HepG2 (cell line): ENCODE data around the gene TMEM125. TPM values are rescaled to one million over a fixed set of nuclear protein-coding genes. Genes with fewer than 3 reads are reported as not detected.

Experiments used
- ATAC-seq: fragments of 200-7000 bp; cut with Tn5 transposase; 3 replicates; pipeline ENCODE4 v1.9.1; 2020; ENCODE audit warnings: mild to moderate bottlenecking, moderate library complexity
- BruUV-seq: library from RNA; stranded (reverse); fragments of 400-500 nt; replicated peaks from 2 replicates; lab custom pipeline; 2021; lab: Mats Ljungman, UMichigan
- CTCF ChIA-PET: fragments of 300-600 bp; formaldehyde crosslinking; extraction: SDS; loops from one replicate; lab custom pipeline; 2021; ENCODE audit warnings: low total read pairs, inconsistent platforms, low intra/inter-chr PET ratio; lab: Yijun Ruan, JAX
- POLR2A ChIA-PET: fragments of 350-600 bp; sonication (Branson Sonifier 250); formaldehyde crosslinking; loops from one replicate; lab custom pipeline; 2020; ENCODE audit warnings: antibody characterized with exemption, inconsistent platforms; lab: Yijun Ruan, JAX
- DNase-seq: peaks from one replicate; pipeline ENCODE4 v3.0.0-alpha.2; 2015; ENCODE audit warnings: low spot score
- FAIRE-seq: peaks from 3 replicates; lab custom pipeline; 2011; peaks lifted over from hg19 to GRCh38; lab: Jason Lieb, UNC
- H2AFZ ChIP-seq: one replicate; pipeline ENCODE4 v1.6.1; 2011; ENCODE audit warnings: low read length, inconsistent platforms
- H3K27ac ChIP-seq: fragments of 300-600 bp; 3 replicates; pipeline ENCODE4 v1.8.0; 2011; ENCODE audit warnings: mixed run types, mild to moderate bottlenecking, mixed read lengths, low read length, inconsistent platforms; ENCODE audit not compliant: insufficient read depth; ENCODE audit errors: extremely low read length
- H3K27me3 ChIP-seq, 2 experiments: fragments of 200-600 bp in 1 of 2; 2 replicates in 1 of 2; 3 replicates in 1 of 2; pipeline versions ENCODE4 v1.6.0 to v1.8.0; 2011; ENCODE audit warnings: low read length in 2 of 2, mild to moderate bottlenecking in 2 of 2, moderate library complexity in 2 of 2, inconsistent platforms in 1 of 2; ENCODE audit not compliant: insufficient read depth in 2 of 2, control insufficient read depth in 1 of 2
- H3K36me3 ChIP-seq, 2 experiments: fragments of 200-600 bp in 1 of 2; replicated peaks in 1 of 2; 2 replicates in 1 of 2; 3 replicates in 1 of 2; pipeline versions ENCODE4 v1.5.1 to v1.8.0; 2011; ENCODE audit warnings: low read length in 2 of 2, inconsistent platforms in 1 of 2; ENCODE audit not compliant: insufficient read depth in 2 of 2, control insufficient read depth in 1 of 2
- H3K4me1 ChIP-seq: 2 replicates; pipeline ENCODE4 v1.5.1; 2012; ENCODE audit warnings: low read length, inconsistent platforms; ENCODE audit not compliant: insufficient read depth
- H3K4me2 ChIP-seq: 2 replicates; pipeline ENCODE4 v1.6.0; 2011; ENCODE audit warnings: low read depth, low read length, inconsistent platforms
- H3K4me3 ChIP-seq, 3 experiments: fragments of 200-600 bp in 1 of 3; sonication (generic), shearing (Covaris generic) in 1 of 3; replicated peaks in 1 of 3; 2 replicates each; pipeline ENCODE4 v1.5.1; 2011 to 2016; ENCODE audit warnings: low read length in 3 of 3, inconsistent platforms in 2 of 3, low read depth in 2 of 3, mild to moderate bottlenecking in 2 of 3, control low read depth in 1 of 3, mixed read lengths in 1 of 3; ENCODE audit not compliant: insufficient read depth in 1 of 3
- H3K79me2 ChIP-seq: one replicate; pipeline ENCODE4 v1.6.1; 2011; ENCODE audit warnings: low read length, inconsistent platforms; ENCODE audit not compliant: insufficient read depth
- H3K9ac ChIP-seq: 2 replicates; pipeline ENCODE4 v1.6.0; 2011; ENCODE audit warnings: mild to moderate bottlenecking, low read depth, low read length, inconsistent platforms; ENCODE audit not compliant: insufficient read depth
- H3K9me3 ChIP-seq: 2 replicates; pipeline ENCODE4 v1.5.1; 2012; ENCODE audit warnings: mild to moderate bottlenecking, low read length
- H4K20me1 ChIP-seq: 2 replicates; pipeline ENCODE4 v1.6.0; 2011; ENCODE audit warnings: inconsistent platforms, mild to moderate bottlenecking, low read length, moderate library complexity; ENCODE audit not compliant: insufficient read depth
- GPN1 ChIP-seq: sonication (generic); formaldehyde crosslinking; IDR thresholded peaks from 2 replicates; pipeline ENCODE4 v1.5.1; 2020; ENCODE audit warnings: missing genetic modification reagents, borderline replicate concordance
- JUN ChIP-seq: sonication (generic); formaldehyde crosslinking; IDR thresholded peaks from 2 replicates; pipeline ENCODE4 v1.4.0; 2020; ENCODE audit warnings: mild to moderate bottlenecking, missing genetic modification reagents
- RBM22 ChIP-seq: fragments of 200-400 bp; formaldehyde crosslinking; optimal IDR thresholded peaks from 2 replicates; pipeline ENCODE3; 2017; ENCODE audit warnings: mild to moderate bottlenecking, low read length, moderate library complexity
- SPEN ChIP-seq: sonication (generic); formaldehyde crosslinking; IDR thresholded peaks from 2 replicates; pipeline ENCODE4 v1.5.1; 2020; ENCODE audit warnings: low read depth, mild to moderate bottlenecking, missing genetic modification reagents
- ZBTB20 ChIP-seq: sonication (generic); formaldehyde crosslinking; IDR thresholded peaks from 2 replicates; pipeline ENCODE4 v1.8.1; 2023; ENCODE audit warnings: missing genetic modification reagents, low read depth, mild to moderate bottlenecking, borderline replicate concordance
- ZBTB42 ChIP-seq: sonication (generic); formaldehyde crosslinking; IDR thresholded peaks from 2 replicates; pipeline ENCODE4 v1.5.0; 2020; ENCODE audit warnings: mild to moderate bottlenecking, missing genetic modification reagents
- ZNF446 ChIP-seq: sonication (generic); formaldehyde crosslinking; IDR thresholded peaks from 2 replicates; pipeline ENCODE4 v1.5.0; 2020; ENCODE audit warnings: mild to moderate bottlenecking, missing genetic modification reagents
- ZNF451 ChIP-seq: sonication (generic); formaldehyde crosslinking; IDR thresholded peaks from 2 replicates; pipeline ENCODE4 v1.5.0; 2020; ENCODE audit warnings: mild to moderate bottlenecking, missing genetic modification reagents
- ZNF557 ChIP-seq: sonication (generic); formaldehyde crosslinking; IDR thresholded peaks from 2 replicates; pipeline ENCODE4 v1.4.0; 2020; ENCODE audit warnings: missing genetic modification reagents
- WGBS: methylation state at CpG from one replicate; pipeline ENCODE4 v1.1.6; 2017; ENCODE audit warnings: low lambda C conversion rate; 5-methylcytosine and 5-hydroxymethylcytosine counted together
- in situ Hi-C: cut with HindIII; loops from 2 replicates; pipeline ENCODE4 v1.10.0; 2017; ENCODE audit warnings: low pct_unique_long_range_greater_than_20kb; ENCODE audit not compliant: extremely low pct_ligation_motif_present
- intact Hi-C: fragments of 100-400 bp; cut with micrococcal nuclease; formaldehyde crosslinking; loops from one replicate; pipeline ENCODE4 v1.10.0; 2022; ENCODE audit not compliant: unreplicated experiment
- polyA plus RNA-seq, 8 experiments: library from polyadenylated mRNA; depleted of rRNA in 3 of 8; stranded (reverse) in 7 of 8; unstranded in 1 of 8; fragments of >200 nt; fragmentation: Illumina TruSeq in 4 of 8; extraction: Trizol in 4 of 8; gene quantifications; 2 replicates each; pipeline versions ENCODE4 v1.2.1 to v1.2.3, GENCODE V29; 2011 to 2016; ENCODE audit warnings: low read depth in 4 of 8, missing spikeins in 1 of 8, mixed read lengths in 1 of 8; ENCODE audit not compliant: insufficient read depth in 1 of 8
- total RNA-seq, 5 experiments: library from RNA; depleted of rRNA; stranded (reverse); fragments of >200 nt; fragmentation: Illumina TruSeq; extraction: Trizol; gene quantifications; 2 replicates each; pipeline ENCODE4 v1.2.3, GENCODE V29; 2016; ENCODE audit warnings: low read depth in 1 of 5
- TF ChIP-seq, protein P1 (sequence below): sonication (generic); formaldehyde crosslinking; IDR thresholded peaks from 2 replicates; pipeline ENCODE4 v1.4.0; 2020; ENCODE audit warnings: missing genetic modification reagents
- TF ChIP-seq, protein P2 (sequence below): sonication (generic); formaldehyde crosslinking; IDR thresholded peaks from 2 replicates; pipeline ENCODE4 v1.5.0; 2020; ENCODE audit warnings: missing genetic modification reagents, mild to moderate bottlenecking, borderline replicate concordance
- TF ChIP-seq, protein P3 (sequence below): sonication (generic); formaldehyde crosslinking; IDR thresholded peaks from 2 replicates; pipeline ENCODE4 v1.4.0; 2020; ENCODE audit warnings: missing genetic modification reagents, borderline replicate concordance

Gene TMEM125
- total and polyA plus RNA-seq, 2 of the 13 experiments (the other 11 are each of a cell fraction or from before 2014, with no cell fraction given): 0.03 TPM; not detected in 1

DNA sequence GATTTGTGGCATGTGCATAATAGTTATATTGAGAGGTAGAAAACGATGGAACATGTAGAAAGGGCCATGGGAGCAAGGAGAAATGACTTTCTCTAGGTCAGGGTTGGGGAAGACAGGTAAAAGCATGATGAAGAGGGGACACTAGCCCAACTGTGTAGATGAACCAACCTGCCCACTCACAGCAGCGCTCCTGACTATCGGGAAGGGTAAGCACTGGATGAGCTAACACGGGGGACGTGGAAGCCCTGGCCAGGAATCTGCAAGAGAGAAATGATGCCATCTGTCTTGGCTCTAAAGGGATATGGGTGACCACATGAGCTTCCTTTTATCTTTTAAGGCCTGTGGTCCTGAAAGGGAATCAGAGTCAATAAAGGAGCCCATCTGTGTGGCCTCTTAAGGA is 36.2 kb upstream of the TMEM125 start:
- Histone ChIP-seq H3K4me3 (no peak overlapping the region), H3K27me3 (peaks cover 0 to 52% of the 10 kb centered on the region in 2 experiments; a peak in 4 of 5 replicates), H3K4me2 (no peak overlapping the region), H3K27ac (no peak overlapping the region), H3K4me1 (peaks cover 5% of the 10 kb centered on the region; the same call in 1 of the 2 replicates), H3K36me3 (no peaks in the 10 kb centered on the region), H4K20me1 (no peaks in the 10 kb centered on the region), H3K9ac (no peak overlapping the region), H2AFZ (no peak overlapping the region), H3K79me2 (no peaks in the 10 kb centered on the region), H3K9me3 (no peaks in the 10 kb centered on the region)
- ChIA-PET POLR2A (no interaction called here), CTCF (no interaction called here)
- no peak for ATAC-seq
- DNase-seq: no peak
- no TSS peak for BruUV-seq
- intact Hi-C loops (no loop called here), in situ Hi-C loops (no loop called here)
- FAIRE-seq: no peak
- TF ChIP-seq ZNF451 (CRISPR knock-in tag) (no peak), GPN1 (CRISPR knock-in tag) (no peak), SPEN (CRISPR knock-in tag) (no peak), RBM22 (no peak), ZBTB20 (CRISPR knock-in tag) (no peak), ZNF557 (no peak), JUN (no peak), ZNF446 (no peak), ZBTB42 (no peak)
- TF ChIP-seq, protein P1, sequence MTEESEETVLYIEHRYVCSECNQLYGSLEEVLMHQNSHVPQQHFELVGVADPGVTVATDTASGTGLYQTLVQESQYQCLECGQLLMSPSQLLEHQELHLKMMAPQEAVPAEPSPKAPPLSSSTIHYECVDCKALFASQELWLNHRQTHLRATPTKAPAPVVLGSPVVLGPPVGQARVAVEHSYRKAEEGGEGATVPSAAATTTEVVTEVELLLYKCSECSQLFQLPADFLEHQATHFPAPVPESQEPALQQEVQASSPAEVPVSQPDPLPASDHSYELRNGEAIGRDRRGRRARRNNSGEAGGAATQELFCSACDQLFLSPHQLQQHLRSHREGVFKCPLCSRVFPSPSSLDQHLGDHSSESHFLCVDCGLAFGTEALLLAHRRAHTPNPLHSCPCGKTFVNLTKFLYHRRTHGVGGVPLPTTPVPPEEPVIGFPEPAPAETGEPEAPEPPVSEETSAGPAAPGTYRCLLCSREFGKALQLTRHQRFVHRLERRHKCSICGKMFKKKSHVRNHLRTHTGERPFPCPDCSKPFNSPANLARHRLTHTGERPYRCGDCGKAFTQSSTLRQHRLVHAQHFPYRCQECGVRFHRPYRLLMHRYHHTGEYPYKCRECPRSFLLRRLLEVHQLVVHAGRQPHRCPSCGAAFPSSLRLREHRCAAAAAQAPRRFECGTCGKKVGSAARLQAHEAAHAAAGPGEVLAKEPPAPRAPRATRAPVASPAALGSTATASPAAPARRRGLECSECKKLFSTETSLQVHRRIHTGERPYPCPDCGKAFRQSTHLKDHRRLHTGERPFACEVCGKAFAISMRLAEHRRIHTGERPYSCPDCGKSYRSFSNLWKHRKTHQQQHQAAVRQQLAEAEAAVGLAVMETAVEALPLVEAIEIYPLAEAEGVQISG: no peak
- TF ChIP-seq, protein P2, sequence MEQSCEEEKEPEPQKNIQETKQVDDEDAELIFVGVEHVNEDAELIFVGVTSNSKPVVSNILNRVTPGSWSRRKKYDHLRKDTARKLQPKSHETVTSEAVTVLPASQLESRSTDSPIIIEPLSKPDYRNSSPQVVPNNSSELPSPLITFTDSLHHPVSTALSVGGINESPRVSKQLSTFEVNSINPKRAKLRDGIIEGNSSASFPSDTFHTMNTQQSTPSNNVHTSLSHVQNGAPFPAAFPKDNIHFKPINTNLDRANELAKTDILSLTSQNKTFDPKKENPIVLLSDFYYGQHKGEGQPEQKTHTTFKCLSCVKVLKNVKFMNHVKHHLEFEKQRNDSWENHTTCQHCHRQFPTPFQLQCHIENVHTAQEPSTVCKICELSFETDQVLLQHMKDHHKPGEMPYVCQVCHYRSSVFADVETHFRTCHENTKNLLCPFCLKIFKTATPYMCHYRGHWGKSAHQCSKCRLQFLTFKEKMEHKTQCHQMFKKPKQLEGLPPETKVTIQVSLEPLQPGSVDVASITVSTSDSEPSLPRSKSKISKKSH (CRISPR knock-in tag): no peak
- TF ChIP-seq, protein P3, sequence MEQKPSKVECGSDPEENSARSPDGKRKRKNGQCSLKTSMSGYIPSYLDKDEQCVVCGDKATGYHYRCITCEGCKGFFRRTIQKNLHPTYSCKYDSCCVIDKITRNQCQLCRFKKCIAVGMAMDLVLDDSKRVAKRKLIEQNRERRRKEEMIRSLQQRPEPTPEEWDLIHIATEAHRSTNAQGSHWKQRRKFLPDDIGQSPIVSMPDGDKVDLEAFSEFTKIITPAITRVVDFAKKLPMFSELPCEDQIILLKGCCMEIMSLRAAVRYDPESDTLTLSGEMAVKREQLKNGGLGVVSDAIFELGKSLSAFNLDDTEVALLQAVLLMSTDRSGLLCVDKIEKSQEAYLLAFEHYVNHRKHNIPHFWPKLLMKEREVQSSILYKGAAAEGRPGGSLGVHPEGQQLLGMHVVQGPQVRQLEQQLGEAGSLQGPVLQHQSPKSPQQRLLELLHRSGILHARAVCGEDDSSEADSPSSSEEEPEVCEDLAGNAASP (CRISPR knock-in tag): no peak
- 39% methylated on average over 5 of the region's 5 CpGs for WGBS
